HepG2 (cell line): ENCODE results near the gene ATXN1L. TPM values are rescaled to one million over a fixed set of nuclear protein-coding genes. Genes with fewer than 3 reads are reported as not detected.
A peak's percentile ranks its signal among the peaks of the same experiment; 100 is the strongest.

Experiments used
- GATAD1 ChIP-seq: IDR thresholded peaks from 2 replicates; pipeline ENCODE4 v1.6.1; 2016; ENCODE audit warnings: missing genetic modification reagents, missing compliant biosample characterization
- GTF3A ChIP-seq: sonication (generic); formaldehyde crosslinking; conservative IDR thresholded peaks from 2 replicates; pipeline ENCODE4 v1.4.0; 2020; ENCODE audit warnings: mild to moderate bottlenecking, missing genetic modification reagents
- GZF1 ChIP-seq: sonication (generic); formaldehyde crosslinking; IDR thresholded peaks from 2 replicates; pipeline ENCODE4 v1.5.1; 2020; ENCODE audit warnings: mild to moderate bottlenecking, missing genetic modification reagents
- HNRNPK ChIP-seq: fragments of 200-400 bp; formaldehyde crosslinking; IDR thresholded peaks from 2 replicates; pipeline ENCODE4 v1.6.1; 2018; ENCODE audit warnings: low read length, low read depth, moderate library complexity, mild to moderate bottlenecking; ENCODE audit not compliant: poor library complexity, severe bottlenecking
- IRX3 ChIP-seq: sonication (generic); formaldehyde crosslinking; IDR thresholded peaks from 2 replicates; pipeline ENCODE4 v1.8.1; 2023; ENCODE audit warnings: mild to moderate bottlenecking, low read depth, missing genetic modification reagents, borderline replicate concordance
- ISL2 ChIP-seq: sonication (generic); formaldehyde crosslinking; IDR thresholded peaks from 2 replicates; pipeline ENCODE4 v1.5.0; 2020; ENCODE audit warnings: missing genetic modification reagents
- KDM2A ChIP-seq: sonication (generic); formaldehyde crosslinking; IDR thresholded peaks from 2 replicates; pipeline ENCODE4 v1.4.0; 2020; ENCODE audit warnings: low read depth, missing genetic modification reagents, borderline replicate concordance
- KDM6A ChIP-seq: IDR thresholded peaks from 2 replicates; pipeline ENCODE4 v1.6.1; 2016; ENCODE audit warnings: low read depth
- KLF9 ChIP-seq: IDR thresholded peaks from 2 replicates; pipeline ENCODE4 v1.6.1; 2016; ENCODE audit warnings: low read depth
- LCORL ChIP-seq, 2 experiments: fragments of 450-650 bp in 1 of 2; sonication (generic) in 1 of 2; formaldehyde crosslinking in 1 of 2; IDR thresholded peaks; 2 replicates each; pipeline versions ENCODE4 v1.5.0 to v1.6.1; 2017 to 2020; ENCODE audit warnings: antibody characterized with exemption in 1 of 2, missing genetic modification reagents in 1 of 2
- MED1 ChIP-seq: sonication (generic); formaldehyde crosslinking; IDR thresholded peaks from 2 replicates; pipeline ENCODE4 v1.4.0; 2020; ENCODE audit warnings: missing genetic modification reagents
- MIER2 ChIP-seq: IDR thresholded peaks from 2 replicates; pipeline ENCODE4 v1.6.1; 2016; ENCODE audit warnings: missing biosample characterization, missing genetic modification reagents
- NONO ChIP-seq, 2 experiments: fragments of 450-650 bp in 1 of 2; sonication (generic) in 1 of 2; formaldehyde crosslinking in 1 of 2; IDR thresholded peaks in 1 of 2; conservative IDR thresholded peaks in 1 of 2; 2 replicates each; pipeline versions ENCODE4 v1.6.1 to v1.8.0; 2017 to 2022; ENCODE audit warnings: mild to moderate bottlenecking in 1 of 2, missing genetic modification reagents in 1 of 2, moderate library complexity in 1 of 2
- NR1H2 ChIP-seq: sonication (generic); formaldehyde crosslinking; IDR thresholded peaks from 2 replicates; pipeline ENCODE4 v1.8.1; 2022; ENCODE audit warnings: low read depth, missing genetic modification reagents, borderline replicate concordance
- RFX3 ChIP-seq: IDR thresholded peaks from 2 replicates; pipeline ENCODE4 v1.6.1; 2016; ENCODE audit warnings: missing biosample characterization, missing genetic modification reagents
- SNRNP70 ChIP-seq: fragments of 200-400 bp; formaldehyde crosslinking; IDR thresholded peaks from 2 replicates; pipeline ENCODE4 v1.6.1; 2017; ENCODE audit warnings: mild to moderate bottlenecking, low read depth, low read length, moderate library complexity
- TEAD3 ChIP-seq: optimal IDR thresholded peaks from 2 replicates; pipeline ENCODE3; 2016; ENCODE audit warnings: borderline replicate concordance
- TRIM22 ChIP-seq: fragments of 450-650 bp; IDR thresholded peaks from 2 replicates; pipeline ENCODE4 v1.6.1; 2017
- ZBTB44 ChIP-seq: sonication (generic); formaldehyde crosslinking; IDR thresholded peaks from 2 replicates; pipeline ENCODE4 v1.4.0; 2020; ENCODE audit warnings: missing genetic modification reagents
- ZFP36L1 ChIP-seq: sonication (generic); formaldehyde crosslinking; IDR thresholded peaks from 2 replicates; pipeline ENCODE4 v1.8.0; 2022; ENCODE audit warnings: mild to moderate bottlenecking, missing genetic modification reagents, moderate library complexity
- ZFY ChIP-seq: sonication (generic); formaldehyde crosslinking; IDR thresholded peaks from 2 replicates; pipeline ENCODE4 v1.4.0; 2020; ENCODE audit warnings: missing genetic modification reagents
- ZNF225 ChIP-seq: sonication (generic); formaldehyde crosslinking; IDR thresholded peaks from 2 replicates; pipeline ENCODE4 v1.4.0; 2020; ENCODE audit warnings: mild to moderate bottlenecking, missing genetic modification reagents
- ZNF572 ChIP-seq: sonication (generic); formaldehyde crosslinking; IDR thresholded peaks from 2 replicates; pipeline ENCODE4 v1.5.1; 2020; ENCODE audit warnings: mild to moderate bottlenecking, missing genetic modification reagents
- polyA plus RNA-seq, 8 experiments: library from polyadenylated mRNA; depleted of rRNA in 3 of 8; stranded (reverse) in 7 of 8; unstranded in 1 of 8; fragments of >200 nt; fragmentation: Illumina TruSeq in 4 of 8; extraction: Trizol in 4 of 8; gene quantifications; 2 replicates each; pipeline versions ENCODE4 v1.2.1 to v1.2.3, GENCODE V29; 2011 to 2016; ENCODE audit warnings: low read depth in 4 of 8, missing spikeins in 1 of 8, mixed read lengths in 1 of 8; ENCODE audit not compliant: insufficient read depth in 1 of 8
- total RNA-seq, 5 experiments: library from RNA; depleted of rRNA; stranded (reverse); fragments of >200 nt; fragmentation: Illumina TruSeq; extraction: Trizol; gene quantifications; 2 replicates each; pipeline ENCODE4 v1.2.3, GENCODE V29; 2016; ENCODE audit warnings: low read depth in 1 of 5
- TF ChIP-seq, protein P1 (sequence below): sonication (generic); formaldehyde crosslinking; IDR thresholded peaks from 2 replicates; pipeline ENCODE4 v1.8.1; 2023; ENCODE audit warnings: missing genetic modification reagents, mild to moderate bottlenecking, borderline replicate concordance
- TF ChIP-seq, protein P2 (sequence below): sonication (generic); formaldehyde crosslinking; IDR thresholded peaks from 2 replicates; pipeline ENCODE4 v1.8.1; 2023; ENCODE audit warnings: missing genetic modification reagents, inconsistent platforms, borderline replicate concordance

ATXN1L gene
- total and polyA plus RNA-seq, 2 of the 13 experiments (the other 11 are each of a cell fraction or from before 2014, with no cell fraction given), result 20.0 to 22.4 TPM

- TF ChIP-seq ZNF225 (CRISPR knock-in tag), result no peak
- no peak for TF ChIP-seq SNRNP70
- peak; percentile 27; the same call in 1 of the 2 replicates for TF ChIP-seq ISL2 (CRISPR knock-in tag)
- TF ChIP-seq GZF1 (CRISPR knock-in tag), result 0 out of 2 replicates have a peak, but pooled peaks have one; percentile 21
- TF ChIP-seq MIER2, result 0 out of 2 replicates have a peak, but pooled peaks have one; percentile 28
- no peak for TF ChIP-seq LCORL (IDR thresholded peaks at IDR 0.05)
- TF ChIP-seq LCORL (CRISPR knock-in tag; IDR thresholded peaks at IDR 0.05), result no peak
- TF ChIP-seq ZFP36L1 (CRISPR knock-in tag), result no peak
- no peak for TF ChIP-seq NONO (IDR thresholded peaks at IDR 0.05)
- no peak for TF ChIP-seq NONO (CRISPR knock-in tag; conservative IDR thresholded peaks at IDR 0.05)
- no peak for TF ChIP-seq KLF9 (CRISPR knock-in tag)
- no peak for TF ChIP-seq NR1H2 (CRISPR knock-in tag)
- TF ChIP-seq KDM2A (CRISPR knock-in tag), result peak; percentile 44; the same call in 1 of the 2 replicates
- TF ChIP-seq, protein P1, sequence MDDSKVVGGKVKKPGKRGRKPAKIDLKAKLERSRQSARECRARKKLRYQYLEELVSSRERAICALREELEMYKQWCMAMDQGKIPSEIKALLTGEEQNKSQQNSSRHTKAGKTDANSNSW, result no peak
- TF ChIP-seq HNRNPK, result peak; percentile 61
- peak; percentile 33 for TF ChIP-seq MED1 (CRISPR knock-in tag)
- TF ChIP-seq GTF3A (CRISPR knock-in tag), result 0 out of 2 replicates have a peak, but pooled peaks have one; percentile 54
- TF ChIP-seq IRX3 (CRISPR knock-in tag), result no peak
- TF ChIP-seq TEAD3 (CRISPR knock-in tag), result peak; percentile 31
- peak; percentile 20; the same call in 1 of the 2 replicates for TF ChIP-seq KDM6A
- no peak for TF ChIP-seq GATAD1 (CRISPR knock-in tag)
- TF ChIP-seq ZNF572 (CRISPR knock-in tag), result peak; percentile 88
- no peak for TF ChIP-seq RFX3
- TF ChIP-seq, protein P2, sequence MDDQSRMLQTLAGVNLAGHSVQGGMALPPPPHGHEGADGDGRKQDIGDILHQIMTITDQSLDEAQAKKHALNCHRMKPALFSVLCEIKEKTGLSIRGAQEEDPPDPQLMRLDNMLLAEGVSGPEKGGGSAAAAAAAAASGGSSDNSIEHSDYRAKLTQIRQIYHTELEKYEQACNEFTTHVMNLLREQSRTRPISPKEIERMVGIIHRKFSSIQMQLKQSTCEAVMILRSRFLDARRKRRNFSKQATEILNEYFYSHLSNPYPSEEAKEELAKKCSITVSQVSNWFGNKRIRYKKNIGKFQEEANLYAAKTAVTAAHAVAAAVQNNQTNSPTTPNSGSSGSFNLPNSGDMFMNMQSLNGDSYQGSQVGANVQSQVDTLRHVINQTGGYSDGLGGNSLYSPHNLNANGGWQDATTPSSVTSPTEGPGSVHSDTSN, result no peak
- peak; percentile 81 for TF ChIP-seq ZFY (CRISPR knock-in tag)
- no peak for TF ChIP-seq TRIM22
- no peak for TF ChIP-seq ZBTB44
These were observed 38.3 kb downstream of the ATXN1L start, which contains the start of gene ZNF821 (continued) for GRCh38 chr16:71883849-71884638.
